GM18508 (cell line): ENCODE data around the gene IL13RA2.

Experiments
- ATAC-seq: cut with Tn5 transposase; IDR thresholded peaks from one replicate; pipeline ENCODE4 v1.9.1; 2021; ENCODE audit warnings: moderate number of reproducible peaks; ENCODE audit not compliant: insufficient read depth, unreplicated experiment

Gene IL13RA2

GRCh38 chrX:115011428-115011827, 6.0 kb downstream of the IL13RA2 start:
- no peak for ATAC-seq

GRCh38 chrX:114999906-115000305, 17.5 kb downstream of the IL13RA2 start:
- ATAC-seq, result no peak

- ATAC-seq, result no peak
Measured at GRCh38 chrX:114997779-114998178, 19.6 kb downstream of the IL13RA2 start.

DNA sequence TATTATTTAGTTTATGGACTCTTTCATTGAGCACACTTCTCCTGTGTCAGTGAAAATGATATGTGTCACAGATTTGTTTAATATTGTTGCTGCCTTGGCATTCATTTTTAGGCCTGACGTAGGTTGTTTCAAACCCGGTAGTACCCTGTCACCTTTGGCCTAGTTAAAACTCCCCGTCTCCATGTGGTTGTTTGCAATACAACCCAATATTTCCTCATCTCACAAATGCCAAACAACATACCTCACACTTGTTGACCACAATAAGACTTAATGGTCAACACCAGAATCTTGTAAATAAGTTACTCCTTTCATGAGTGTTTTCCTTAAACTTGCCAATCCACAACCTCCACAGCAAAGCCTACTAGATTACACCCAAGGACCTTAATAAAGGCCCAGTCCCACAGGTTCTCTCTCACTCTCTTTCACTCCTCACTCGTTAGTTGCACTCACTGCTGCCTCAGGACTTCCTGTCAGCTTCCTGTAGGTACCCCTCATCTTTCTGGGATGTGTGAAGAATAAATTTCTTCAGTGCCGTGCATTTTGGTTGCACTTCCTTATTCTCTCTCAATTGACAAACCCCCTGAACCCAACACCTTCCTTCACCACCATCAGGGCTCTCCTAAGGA, 31.3 kb downstream of the IL13RA2 start:
- no peak for ATAC-seq

DNA sequence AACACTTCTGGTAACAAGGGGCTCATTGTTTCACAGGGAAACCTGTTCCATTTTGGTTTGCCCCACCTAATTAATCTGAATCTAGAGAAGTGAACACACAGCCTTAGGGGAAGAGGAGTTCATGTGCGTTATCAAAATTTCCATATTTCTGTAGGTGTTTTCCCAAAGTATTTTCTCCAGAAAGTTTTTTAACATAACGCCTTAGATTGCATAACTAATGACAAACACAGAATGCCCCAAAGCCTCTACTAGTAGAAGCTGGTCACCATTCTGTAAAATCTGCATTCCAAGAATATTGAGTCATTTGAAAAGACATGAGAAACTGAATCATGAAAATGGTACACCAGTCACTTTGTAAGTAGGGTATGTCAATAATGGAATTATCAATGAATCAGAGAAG, 41.1 kb downstream of the IL13RA2 start:
- ATAC-seq, result no peak

DNA sequence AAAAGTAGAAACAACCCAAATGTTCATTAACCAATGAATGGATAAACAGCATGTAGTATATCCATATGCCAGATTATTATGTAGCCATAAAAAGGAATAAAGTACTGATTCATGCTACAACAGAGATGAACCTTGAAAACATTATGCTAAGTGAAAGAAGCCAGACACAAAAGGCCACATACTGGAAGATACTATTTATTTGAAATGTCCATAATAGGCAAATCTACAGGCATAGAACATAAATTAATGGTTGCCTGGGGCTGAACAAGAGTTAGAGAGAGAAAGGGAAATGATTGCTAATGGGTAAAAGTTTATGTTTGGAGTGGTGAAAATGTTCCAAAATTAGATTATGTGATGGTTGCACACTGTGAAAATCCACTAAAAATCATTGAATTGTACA, 44.4 kb downstream of the IL13RA2 start:
- ATAC-seq, result no peak

GRCh38 chrX:114970806-114971205, 46.6 kb downstream of the IL13RA2 start:
- no peak for ATAC-seq

GRCh38 chrX:114964374-114964773, 53.0 kb downstream of the IL13RA2 start:
- no peak for ATAC-seq

DNA sequence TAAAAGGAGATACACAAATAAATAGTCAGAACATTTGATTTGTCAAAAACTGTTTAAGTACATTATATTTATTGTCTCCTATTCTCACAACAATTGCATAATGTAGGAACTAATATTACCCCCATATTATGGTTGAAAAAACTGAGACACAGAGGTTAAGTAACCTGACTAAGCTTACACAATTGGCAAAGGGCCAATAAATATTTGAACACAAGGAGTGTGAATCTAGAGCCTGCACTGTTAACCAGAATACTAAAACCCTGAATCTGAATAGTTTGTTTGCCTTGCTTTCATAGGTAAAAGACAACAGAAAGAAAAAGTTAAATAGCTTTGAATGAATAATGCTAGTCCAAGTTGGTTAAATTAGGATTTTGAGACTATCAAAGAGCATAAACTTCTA, 55.2 kb downstream of the IL13RA2 start:
- ATAC-seq, result no peak

GRCh38 chrX:114959729-114960128, 57.7 kb downstream of the IL13RA2 start:
- ATAC-seq, result no peak
